ENCODE data around the gene HAS3.
"Not testable (repeated sequence)": the region's sequence is repeated elsewhere in the genome, so short reads cannot be mapped to it uniquely, and the experiment has no call there.

HAS3 gene

GRCh38 chr16:69105501-69106361, at the start of gene HAS3:
HAS3 (plus strand) TSS chr16:69105653; CDS start chr16:69109396, 3,743 bp downstream.
- DNase-seq (ENCODE audit: low read depth in 2 of 2), result peak; percentile 8 to 15

- no peak for DNase-seq (ENCODE audit: low read depth in 2 of 2)
Measured at GRCh38 chr16:69055980-69056379, 49.5 kb upstream of the HAS3 start.

- DNase-seq (ENCODE audit: low read depth in 2 of 2), result no peak
Measured at GRCh38 chr16:69056421-69056820, 49.0 kb upstream of the HAS3 start.

- DNase-seq (ENCODE audit: low read depth in 2 of 2), result peak; percentile 66 to 67
Measured at GRCh38 chr16:69057400-69058378, 47.8 kb upstream of the HAS3 start.

GRCh38 chr16:69063491-69063890, 42.0 kb upstream of the HAS3 start:
- DNase-seq (ENCODE audit: low read depth in 2 of 2), result not testable (repeated sequence)

GRCh38 chr16:69064124-69064763, 41.2 kb upstream of the HAS3 start:
- no peak for DNase-seq (ENCODE audit: low read depth in 2 of 2)

GRCh38 chr16:69064764-69065313, 40.6 kb upstream of the HAS3 start:
- DNase-seq (ENCODE audit: low read depth in 2 of 2), result no peak

- DNase-seq (ENCODE audit: low read depth in 2 of 2), result no peak
Measured at GRCh38 chr16:69069504-69069903, 35.9 kb upstream of the HAS3 start.

- no peak for DNase-seq (ENCODE audit: low read depth in 2 of 2)
Measured at GRCh38 chr16:69071036-69071435, 34.4 kb upstream of the HAS3 start.

- no peak for DNase-seq (ENCODE audit: low read depth in 2 of 2)
Measured at GRCh38 chr16:69072640-69072974, 32.8 kb upstream of the HAS3 start.

- peak; percentile 24 to 29 for DNase-seq (ENCODE audit: low read depth in 2 of 2)
Measured at GRCh38 chr16:69073181-69073702, 32.2 kb upstream of the HAS3 start.

- DNase-seq (ENCODE audit: low read depth in 2 of 2), result no peak
Measured at GRCh38 chr16:69077251-69077650, 28.2 kb upstream of the HAS3 start.

GRCh38 chr16:69078073-69078472, 27.4 kb upstream of the HAS3 start:
- DNase-seq (ENCODE audit: low read depth in 2 of 2), result no peak

GRCh38 chr16:69079697-69080096, 25.8 kb upstream of the HAS3 start:
- no peak for DNase-seq (ENCODE audit: low read depth in 2 of 2)

GRCh38 chr16:69083306-69083941, 22.0 kb upstream of the HAS3 start:
- DNase-seq (ENCODE audit: low read depth in 2 of 2), result no peak

- peak; percentile 12 to 15 for DNase-seq (ENCODE audit: low read depth in 2 of 2)
Measured at GRCh38 chr16:69084289-69084688, 21.2 kb upstream of the HAS3 start.

- no peak for DNase-seq (ENCODE audit: low read depth in 2 of 2)
Measured at GRCh38 chr16:69085032-69085695, 20.3 kb upstream of the HAS3 start.

GRCh38 chr16:69087161-69087581, 18.3 kb upstream of the HAS3 start:
- no peak for DNase-seq (ENCODE audit: low read depth in 2 of 2)

GRCh38 chr16:69088684-69089083, 16.8 kb upstream of the HAS3 start:
- DNase-seq (ENCODE audit: low read depth in 2 of 2), result no peak

All from fibroblast of skin of left biceps (primary cell).